Measurements from ENCODE around the gene RARG. TPM values are rescaled to one million over a fixed set of nuclear protein-coding genes. Genes with fewer than 3 reads are reported as not detected.

RARG gene
- total and polyA plus RNA-seq, 2 donors, result 4.6 to 8.5 TPM

- DNase-seq (ENCODE audit: low read depth in 6 of 9, low spot score in 9 of 9), result no peak
- Histone ChIP-seq H3K27ac (ENCODE audit: low read depth in 1 of 2, low read length in 1 of 2) (peak overlapping the region; percentile 2 to 89), H3K36me3 (ENCODE audit: control insufficient read depth in 2 of 2, insufficient read depth in 2 of 2, low read length in 1 of 2) (peaks cover 10 to 13% of the 10 kb centered on the region in 2 donors), H3K27me3 (ENCODE audit: control insufficient read depth in 2 of 2, insufficient read depth in 1 of 2, low read length in 1 of 2) (no peaks in the 10 kb centered on the region), H3K4me1 (ENCODE audit: control insufficient read depth in 2 of 2, insufficient read depth in 2 of 2, low read length in 2 of 2) (peaks cover 16 to 35% of the 10 kb centered on the region in 2 donors), H3K4me3 (ENCODE audit: low read length in 2 of 2) (peak overlapping the region; percentile 78 to 90), H3K9me3 (ENCODE audit: control insufficient read depth in 2 of 2, insufficient read depth in 1 of 2, low read length in 1 of 2) (no peaks in the 10 kb centered on the region)
- WGBS, result 19% methylated on average over 19 of the region's 19 CpGs
Measured at GRCh38 chr12:53252349-53252916, 20.4 kb upstream of the RARG start.

GRCh38 chr12:53251477-53252348 is 19.7 kb upstream of the RARG start:
- H3K36me3 ChIP-seq (ENCODE audit: control insufficient read depth in 2 of 2, insufficient read depth in 2 of 2, low read length in 1 of 2), result peaks cover 10 to 13% of the 10 kb centered on the region in 2 donors
- H3K4me1 ChIP-seq (ENCODE audit: control insufficient read depth in 2 of 2, insufficient read depth in 2 of 2, low read length in 2 of 2), result peaks cover 16 to 35% of the 10 kb centered on the region in 2 donors
- peak overlapping the region; percentile 78 to 90 for H3K4me3 ChIP-seq (ENCODE audit: low read length in 2 of 2)
- H3K9me3 ChIP-seq (ENCODE audit: control insufficient read depth in 2 of 2, insufficient read depth in 1 of 2, low read length in 1 of 2), result no peaks in the 10 kb centered on the region
- peak overlapping the region; percentile 29 to 89 for H3K27ac ChIP-seq (ENCODE audit: low read depth in 1 of 2, low read length in 1 of 2)
- H3K27me3 ChIP-seq (ENCODE audit: control insufficient read depth in 2 of 2, insufficient read depth in 1 of 2, low read length in 1 of 2), result no peaks in the 10 kb centered on the region
- 2% methylated on average over 51 of the region's 51 CpGs for WGBS
- DNase-seq (ENCODE audit: low read depth in 6 of 9, low spot score in 9 of 9), result peak in 5 of 9 donors; percentile 54 to 81 (median 64)

- DNase-seq (ENCODE audit: low read depth in 6 of 9, low spot score in 9 of 9), result no peak
- peaks cover 0 to 9% of the 10 kb centered on the region in 2 donors for H3K27me3 ChIP-seq (ENCODE audit: control insufficient read depth in 2 of 2, insufficient read depth in 1 of 2, low read length in 1 of 2)
- WGBS, result 93% methylated on average over 3 of the region's 3 CpGs
- H3K36me3 ChIP-seq (ENCODE audit: control insufficient read depth in 2 of 2, insufficient read depth in 2 of 2, low read length in 1 of 2), result no peaks in the 10 kb centered on the region
- no peaks in the 10 kb centered on the region for H3K9me3 ChIP-seq (ENCODE audit: control insufficient read depth in 2 of 2, insufficient read depth in 1 of 2, low read length in 1 of 2)
- no peak overlapping the region for H3K27ac ChIP-seq (ENCODE audit: low read depth in 1 of 2, low read length in 1 of 2)
- no peaks in the 10 kb centered on the region for H3K4me1 ChIP-seq (ENCODE audit: control insufficient read depth in 2 of 2, insufficient read depth in 2 of 2, low read length in 2 of 2)
- H3K4me3 ChIP-seq (ENCODE audit: low read length in 2 of 2), result no peak overlapping the region
Measured at GRCh38 chr12:53245286-53245685, 13.3 kb upstream of the RARG start.

GRCh38 chr12:53244337-53244736 is 12.3 kb upstream of the RARG start:
- Histone ChIP-seq H3K4me3 (ENCODE audit: low read length in 2 of 2) (no peak overlapping the region), H3K27ac (ENCODE audit: low read depth in 1 of 2, low read length in 1 of 2) (no peak overlapping the region), H3K4me1 (ENCODE audit: control insufficient read depth in 2 of 2, insufficient read depth in 2 of 2, low read length in 2 of 2) (no peaks in the 10 kb centered on the region), H3K9me3 (ENCODE audit: control insufficient read depth in 2 of 2, insufficient read depth in 1 of 2, low read length in 1 of 2) (no peaks in the 10 kb centered on the region), H3K27me3 (ENCODE audit: control insufficient read depth in 2 of 2, insufficient read depth in 1 of 2, low read length in 1 of 2) (peaks cover 0 to 9% of the 10 kb centered on the region in 2 donors), H3K36me3 (ENCODE audit: control insufficient read depth in 2 of 2, insufficient read depth in 2 of 2, low read length in 1 of 2) (no peaks in the 10 kb centered on the region)
- DNase-seq (ENCODE audit: low read depth in 6 of 9, low spot score in 9 of 9), result no peak
- WGBS, result 93% methylated on average over 1 of the region's 1 CpG

GRCh38 chr12:53241623-53242412 is 9.8 kb upstream of the RARG start:
- H3K9me3 ChIP-seq (ENCODE audit: control insufficient read depth in 2 of 2, insufficient read depth in 1 of 2, low read length in 1 of 2), result no peaks in the 10 kb centered on the region
- no peaks in the 10 kb centered on the region for H3K36me3 ChIP-seq (ENCODE audit: control insufficient read depth in 2 of 2, insufficient read depth in 2 of 2, low read length in 1 of 2)
- peaks cover 0 to 9% of the 10 kb centered on the region in 2 donors for H3K27me3 ChIP-seq (ENCODE audit: control insufficient read depth in 2 of 2, insufficient read depth in 1 of 2, low read length in 1 of 2)
- 93% methylated on average over 11 of the region's 11 CpGs for WGBS
- peaks cover 0 to 2% of the 10 kb centered on the region in 2 donors for H3K4me1 ChIP-seq (ENCODE audit: control insufficient read depth in 2 of 2, insufficient read depth in 2 of 2, low read length in 2 of 2)
- H3K27ac ChIP-seq (ENCODE audit: low read depth in 1 of 2, low read length in 1 of 2), result no peak overlapping the region
- H3K4me3 ChIP-seq (ENCODE audit: low read length in 2 of 2), result no peak overlapping the region
- DNase-seq (ENCODE audit: low read depth in 6 of 9, low spot score in 9 of 9), result no peak

GRCh38 chr12:53239643-53240258 is 7.7 kb upstream of the RARG start:
- no peak for DNase-seq (ENCODE audit: low read depth in 6 of 9, low spot score in 9 of 9)
- Histone ChIP-seq H3K36me3 (ENCODE audit: control insufficient read depth in 2 of 2, insufficient read depth in 2 of 2, low read length in 1 of 2) (no peaks in the 10 kb centered on the region), H3K27me3 (ENCODE audit: control insufficient read depth in 2 of 2, insufficient read depth in 1 of 2, low read length in 1 of 2) (peaks cover 0 to 9% of the 10 kb centered on the region in 2 donors), H3K9me3 (ENCODE audit: control insufficient read depth in 2 of 2, insufficient read depth in 1 of 2, low read length in 1 of 2) (no peaks in the 10 kb centered on the region), H3K4me3 (ENCODE audit: low read length in 2 of 2) (no peak overlapping the region), H3K4me1 (ENCODE audit: control insufficient read depth in 2 of 2, insufficient read depth in 2 of 2, low read length in 2 of 2) (peaks cover 16 to 23% of the 10 kb centered on the region in 2 donors), H3K27ac (ENCODE audit: low read depth in 1 of 2, low read length in 1 of 2) (no peak overlapping the region)
- 96% methylated on average over 10 of the region's 10 CpGs for WGBS

- Histone ChIP-seq H3K4me3 (ENCODE audit: low read length in 2 of 2) (no peak overlapping the region), H3K27ac (ENCODE audit: low read depth in 1 of 2, low read length in 1 of 2) (peak overlapping the region in 1 of 2 donors; percentile 45), H3K36me3 (ENCODE audit: control insufficient read depth in 2 of 2, insufficient read depth in 2 of 2, low read length in 1 of 2) (no peaks in the 10 kb centered on the region), H3K4me1 (ENCODE audit: control insufficient read depth in 2 of 2, insufficient read depth in 2 of 2, low read length in 2 of 2) (peaks cover 36 to 52% of the 10 kb centered on the region in 2 donors), H3K27me3 (ENCODE audit: control insufficient read depth in 2 of 2, insufficient read depth in 1 of 2, low read length in 1 of 2) (peaks cover 3 to 30% of the 10 kb centered on the region in 2 donors), H3K9me3 (ENCODE audit: control insufficient read depth in 2 of 2, insufficient read depth in 1 of 2, low read length in 1 of 2) (peaks cover 0 to 7% of the 10 kb centered on the region in 2 donors)
- 87% methylated on average over 1 of the region's 1 CpG for WGBS
- peak in 1 of 9 donors; percentile 59 for DNase-seq (ENCODE audit: low read depth in 6 of 9, low spot score in 9 of 9)
Measured at GRCh38 chr12:53236443-53237111, 4.6 kb upstream of the RARG start.

- Histone ChIP-seq H3K27ac (ENCODE audit: low read depth in 1 of 2, low read length in 1 of 2) (peak overlapping the region in 1 of 2 donors; percentile 45), H3K27me3 (ENCODE audit: control insufficient read depth in 2 of 2, insufficient read depth in 1 of 2, low read length in 1 of 2) (peaks cover 7 to 37% of the 10 kb centered on the region in 2 donors), H3K9me3 (ENCODE audit: control insufficient read depth in 2 of 2, insufficient read depth in 1 of 2, low read length in 1 of 2) (peaks cover 0 to 13% of the 10 kb centered on the region in 2 donors), H3K4me1 (ENCODE audit: control insufficient read depth in 2 of 2, insufficient read depth in 2 of 2, low read length in 2 of 2) (peaks cover 36 to 59% of the 10 kb centered on the region in 2 donors), H3K36me3 (ENCODE audit: control insufficient read depth in 2 of 2, insufficient read depth in 2 of 2, low read length in 1 of 2) (no peaks in the 10 kb centered on the region), H3K4me3 (ENCODE audit: low read length in 2 of 2) (no peak overlapping the region)
- 81% methylated on average over 9 of the region's 9 CpGs for WGBS
- peak in 1 of 9 donors; percentile 45 for DNase-seq (ENCODE audit: low read depth in 6 of 9, low spot score in 9 of 9)
Measured at GRCh38 chr12:53235742-53236442, 3.9 kb upstream of the RARG start.
